Measurements from ENCODE around the gene PAMR1. TPM values are rescaled to one million over a fixed set of nuclear protein-coding genes. Genes with fewer than 3 reads are reported as not detected.

The PAMR1 gene, protein sequence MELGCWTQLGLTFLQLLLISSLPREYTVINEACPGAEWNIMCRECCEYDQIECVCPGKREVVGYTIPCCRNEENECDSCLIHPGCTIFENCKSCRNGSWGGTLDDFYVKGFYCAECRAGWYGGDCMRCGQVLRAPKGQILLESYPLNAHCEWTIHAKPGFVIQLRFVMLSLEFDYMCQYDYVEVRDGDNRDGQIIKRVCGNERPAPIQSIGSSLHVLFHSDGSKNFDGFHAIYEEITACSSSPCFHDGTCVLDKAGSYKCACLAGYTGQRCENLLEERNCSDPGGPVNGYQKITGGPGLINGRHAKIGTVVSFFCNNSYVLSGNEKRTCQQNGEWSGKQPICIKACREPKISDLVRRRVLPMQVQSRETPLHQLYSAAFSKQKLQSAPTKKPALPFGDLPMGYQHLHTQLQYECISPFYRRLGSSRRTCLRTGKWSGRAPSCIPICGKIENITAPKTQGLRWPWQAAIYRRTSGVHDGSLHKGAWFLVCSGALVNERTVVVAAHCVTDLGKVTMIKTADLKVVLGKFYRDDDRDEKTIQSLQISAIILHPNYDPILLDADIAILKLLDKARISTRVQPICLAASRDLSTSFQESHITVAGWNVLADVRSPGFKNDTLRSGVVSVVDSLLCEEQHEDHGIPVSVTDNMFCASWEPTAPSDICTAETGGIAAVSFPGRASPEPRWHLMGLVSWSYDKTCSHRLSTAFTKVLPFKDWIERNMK
- total RNA-seq: 37.1 TPM

DNA sequence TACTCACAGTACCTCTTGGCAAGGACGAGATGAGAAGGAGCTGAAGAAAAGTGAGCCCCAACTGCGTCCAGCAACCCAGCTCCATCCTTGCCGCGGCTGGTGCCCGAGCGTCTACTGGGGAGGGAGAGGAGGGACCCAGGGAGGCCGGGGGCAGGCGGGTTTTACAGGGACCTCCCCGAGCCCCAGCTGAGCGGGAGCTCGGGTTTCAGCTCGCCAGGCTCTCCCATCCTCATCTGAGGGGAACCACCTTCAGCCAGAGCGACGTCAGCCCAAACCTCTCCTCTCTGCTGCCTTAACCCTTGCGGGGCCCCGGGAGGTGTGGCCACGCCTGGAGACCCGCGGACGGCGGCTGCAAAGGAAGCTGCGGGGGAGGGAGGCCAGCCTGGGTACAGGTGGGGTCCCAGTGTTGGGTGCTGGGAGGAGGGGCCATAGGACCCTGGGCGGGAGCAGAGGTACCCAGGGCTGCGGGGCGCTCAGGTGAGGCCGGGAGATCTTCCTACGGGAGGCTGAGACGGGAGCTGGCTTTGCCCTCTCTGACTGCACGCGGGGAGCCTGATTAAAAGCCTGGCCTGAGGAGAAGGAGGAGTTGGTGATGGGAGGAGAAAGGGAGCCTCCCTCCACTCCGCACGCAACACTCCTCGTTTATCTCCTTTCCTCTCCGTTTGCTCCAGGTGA is at the start of gene PAMR1:
Gene PAMR1 (minus strand): TSS at position 116 of the 675 bp plus-strand sequence. CDS start 31 bp downstream, at position 85.
- no peaks in the 10 kb centered on the region for H3K36me3 ChIP-seq (ENCODE audit: control insufficient read depth in 3 of 3, insufficient read depth in 3 of 3, low read length in 3 of 3)
- H3K27me3 ChIP-seq (ENCODE audit: control insufficient read depth in 3 of 3, insufficient read depth in 3 of 3, low read length in 3 of 3): peaks cover 21 to 30% (median 30%) of the 10 kb centered on the region in 3 donors
- H3K4me1 ChIP-seq (ENCODE audit: control insufficient read depth in 3 of 3, insufficient read depth in 3 of 3, low read length in 3 of 3): no peaks in the 10 kb centered on the region
- peak within 1 kb of the TSS in 2 of 3 donors; percentile 42 to 59 for H3K4me3 ChIP-seq (ENCODE audit: low read length in 3 of 3)
- peak within 1 kb of the TSS in 1 of 3 donors; percentile 40 for H3K9ac ChIP-seq (ENCODE audit: low read depth in 1 of 3, low read length in 3 of 3)
- no peaks in the 10 kb centered on the region for H3K9me3 ChIP-seq (ENCODE audit: control insufficient read depth in 3 of 3, low read length in 3 of 3)
- H3K27ac ChIP-seq (ENCODE audit: low read depth, low read length): no peak within 1 kb of the TSS

GRCh38 chr11:35571696-35572095 is 46.3 kb upstream of the PAMR1 start:
- Histone ChIP-seq H3K9me3 (ENCODE audit: control insufficient read depth in 3 of 3, low read length in 3 of 3) (no peaks in the 10 kb centered on the region), H3K36me3 (ENCODE audit: control insufficient read depth in 3 of 3, insufficient read depth in 3 of 3, low read length in 3 of 3) (no peaks in the 10 kb centered on the region), H3K4me1 (ENCODE audit: control insufficient read depth in 3 of 3, insufficient read depth in 3 of 3, low read length in 3 of 3) (no peaks in the 10 kb centered on the region), H3K4me3 (ENCODE audit: low read length in 3 of 3) (no peak overlapping the region), H3K27ac (ENCODE audit: low read depth, low read length) (no peak overlapping the region), H3K27me3 (ENCODE audit: control insufficient read depth in 3 of 3, insufficient read depth in 3 of 3, low read length in 3 of 3) (no peaks in the 10 kb centered on the region), H3K9ac (ENCODE audit: low read depth in 1 of 3, low read length in 3 of 3) (no peak overlapping the region)

- no peaks in the 10 kb centered on the region for H3K27me3 ChIP-seq (ENCODE audit: control insufficient read depth in 3 of 3, insufficient read depth in 3 of 3, low read length in 3 of 3)
- H3K4me3 ChIP-seq (ENCODE audit: low read length in 3 of 3): no peak overlapping the region
- H3K9me3 ChIP-seq (ENCODE audit: control insufficient read depth in 3 of 3, low read length in 3 of 3): no peaks in the 10 kb centered on the region
- H3K4me1 ChIP-seq (ENCODE audit: control insufficient read depth in 3 of 3, insufficient read depth in 3 of 3, low read length in 3 of 3): no peaks in the 10 kb centered on the region
- no peak overlapping the region for H3K27ac ChIP-seq (ENCODE audit: low read depth, low read length)
- H3K9ac ChIP-seq (ENCODE audit: low read depth in 1 of 3, low read length in 3 of 3): no peak overlapping the region
- H3K36me3 ChIP-seq (ENCODE audit: control insufficient read depth in 3 of 3, insufficient read depth in 3 of 3, low read length in 3 of 3): no peaks in the 10 kb centered on the region
Measured at GRCh38 chr11:35567737-35568465, 42.5 kb upstream of the PAMR1 start.

DNA sequence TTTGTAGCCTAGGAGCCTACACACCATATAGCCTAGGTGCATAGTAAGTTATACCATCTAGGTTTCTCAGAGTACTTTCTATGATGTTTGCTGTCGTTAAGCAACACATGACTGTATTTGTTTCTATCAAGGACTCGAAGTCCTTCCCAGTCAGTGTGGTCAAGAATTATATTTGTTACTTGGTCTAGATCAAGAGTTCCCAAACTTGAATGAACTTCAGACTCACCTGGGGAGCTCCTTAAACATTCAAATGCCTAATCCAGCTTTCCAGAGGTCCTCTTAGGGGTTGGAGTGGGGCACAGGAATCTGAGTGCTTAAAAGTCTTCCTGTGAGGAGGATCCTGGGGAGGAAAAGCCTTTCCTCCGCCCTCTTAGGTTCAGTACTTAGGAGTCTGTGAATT is 41.5 kb upstream of the PAMR1 start:
- Histone ChIP-seq H3K27ac (ENCODE audit: low read depth, low read length) (no peak overlapping the region), H3K9me3 (ENCODE audit: control insufficient read depth in 3 of 3, low read length in 3 of 3) (no peaks in the 10 kb centered on the region), H3K4me3 (ENCODE audit: low read length in 3 of 3) (no peak overlapping the region), H3K4me1 (ENCODE audit: control insufficient read depth in 3 of 3, insufficient read depth in 3 of 3, low read length in 3 of 3) (no peaks in the 10 kb centered on the region), H3K27me3 (ENCODE audit: control insufficient read depth in 3 of 3, insufficient read depth in 3 of 3, low read length in 3 of 3) (no peaks in the 10 kb centered on the region), H3K9ac (ENCODE audit: low read depth in 1 of 3, low read length in 3 of 3) (no peak overlapping the region), H3K36me3 (ENCODE audit: control insufficient read depth in 3 of 3, insufficient read depth in 3 of 3, low read length in 3 of 3) (no peaks in the 10 kb centered on the region)

GRCh38 chr11:35566181-35566580 is 40.8 kb upstream of the PAMR1 start:
- Histone ChIP-seq H3K36me3 (ENCODE audit: control insufficient read depth in 3 of 3, insufficient read depth in 3 of 3, low read length in 3 of 3) (no peaks in the 10 kb centered on the region), H3K4me1 (ENCODE audit: control insufficient read depth in 3 of 3, insufficient read depth in 3 of 3, low read length in 3 of 3) (no peaks in the 10 kb centered on the region), H3K27ac (ENCODE audit: low read depth, low read length) (no peak overlapping the region), H3K27me3 (ENCODE audit: control insufficient read depth in 3 of 3, insufficient read depth in 3 of 3, low read length in 3 of 3) (no peaks in the 10 kb centered on the region), H3K4me3 (ENCODE audit: low read length in 3 of 3) (no peak overlapping the region), H3K9ac (ENCODE audit: low read depth in 1 of 3, low read length in 3 of 3) (no peak overlapping the region), H3K9me3 (ENCODE audit: control insufficient read depth in 3 of 3, low read length in 3 of 3) (no peaks in the 10 kb centered on the region)

- no peak overlapping the region for H3K4me3 ChIP-seq (ENCODE audit: low read length in 3 of 3)
- H3K27ac ChIP-seq (ENCODE audit: low read depth, low read length): no peak overlapping the region
- H3K4me1 ChIP-seq (ENCODE audit: control insufficient read depth in 3 of 3, insufficient read depth in 3 of 3, low read length in 3 of 3): no peaks in the 10 kb centered on the region
- no peaks in the 10 kb centered on the region for H3K36me3 ChIP-seq (ENCODE audit: control insufficient read depth in 3 of 3, insufficient read depth in 3 of 3, low read length in 3 of 3)
- no peak overlapping the region for H3K9ac ChIP-seq (ENCODE audit: low read depth in 1 of 3, low read length in 3 of 3)
- H3K9me3 ChIP-seq (ENCODE audit: control insufficient read depth in 3 of 3, low read length in 3 of 3): no peaks in the 10 kb centered on the region
- no peaks in the 10 kb centered on the region for H3K27me3 ChIP-seq (ENCODE audit: control insufficient read depth in 3 of 3, insufficient read depth in 3 of 3, low read length in 3 of 3)
Measured at GRCh38 chr11:35564245-35564595, 38.8 kb upstream of the PAMR1 start.

- Histone ChIP-seq H3K4me3 (ENCODE audit: low read length in 3 of 3) (no peak overlapping the region), H3K9me3 (ENCODE audit: control insufficient read depth in 3 of 3, low read length in 3 of 3) (no peaks in the 10 kb centered on the region), H3K27ac (ENCODE audit: low read depth, low read length) (no peak overlapping the region), H3K27me3 (ENCODE audit: control insufficient read depth in 3 of 3, insufficient read depth in 3 of 3, low read length in 3 of 3) (no peaks in the 10 kb centered on the region), H3K9ac (ENCODE audit: low read depth in 1 of 3, low read length in 3 of 3) (no peak overlapping the region), H3K4me1 (ENCODE audit: control insufficient read depth in 3 of 3, insufficient read depth in 3 of 3, low read length in 3 of 3) (no peaks in the 10 kb centered on the region), H3K36me3 (ENCODE audit: control insufficient read depth in 3 of 3, insufficient read depth in 3 of 3, low read length in 3 of 3) (no peaks in the 10 kb centered on the region)
Measured at GRCh38 chr11:35563484-35564244, 38.2 kb upstream of the PAMR1 start.

DNA sequence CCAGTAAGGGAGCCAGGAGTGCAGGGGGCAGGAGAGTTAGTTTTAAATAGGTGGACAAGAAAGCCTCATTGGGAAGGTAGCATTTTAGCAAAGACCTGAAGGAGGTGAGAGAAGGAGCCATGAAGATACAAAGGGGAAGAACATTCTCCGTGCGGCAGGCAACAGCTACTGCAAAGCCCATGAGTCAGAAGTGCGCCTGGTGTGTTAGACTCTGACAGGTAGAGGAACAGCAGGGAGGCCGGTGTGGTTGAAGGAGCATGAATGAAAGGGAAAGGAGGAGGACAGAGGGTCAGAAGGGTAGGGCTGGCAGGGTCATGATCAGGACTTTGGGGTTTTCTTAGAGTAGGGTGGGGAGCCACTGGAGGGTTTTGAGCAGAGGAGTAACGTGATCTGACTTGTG is 34.5 kb upstream of the PAMR1 start:
- H3K9me3 ChIP-seq (ENCODE audit: control insufficient read depth in 3 of 3, low read length in 3 of 3): no peaks in the 10 kb centered on the region
- no peak overlapping the region for H3K27ac ChIP-seq (ENCODE audit: low read depth, low read length)
- H3K9ac ChIP-seq (ENCODE audit: low read depth in 1 of 3, low read length in 3 of 3): no peak overlapping the region
- H3K27me3 ChIP-seq (ENCODE audit: control insufficient read depth in 3 of 3, insufficient read depth in 3 of 3, low read length in 3 of 3): no peaks in the 10 kb centered on the region
- no peak overlapping the region for H3K4me3 ChIP-seq (ENCODE audit: low read length in 3 of 3)
- no peaks in the 10 kb centered on the region for H3K4me1 ChIP-seq (ENCODE audit: control insufficient read depth in 3 of 3, insufficient read depth in 3 of 3, low read length in 3 of 3)
- H3K36me3 ChIP-seq (ENCODE audit: control insufficient read depth in 3 of 3, insufficient read depth in 3 of 3, low read length in 3 of 3): no peaks in the 10 kb centered on the region

DNA sequence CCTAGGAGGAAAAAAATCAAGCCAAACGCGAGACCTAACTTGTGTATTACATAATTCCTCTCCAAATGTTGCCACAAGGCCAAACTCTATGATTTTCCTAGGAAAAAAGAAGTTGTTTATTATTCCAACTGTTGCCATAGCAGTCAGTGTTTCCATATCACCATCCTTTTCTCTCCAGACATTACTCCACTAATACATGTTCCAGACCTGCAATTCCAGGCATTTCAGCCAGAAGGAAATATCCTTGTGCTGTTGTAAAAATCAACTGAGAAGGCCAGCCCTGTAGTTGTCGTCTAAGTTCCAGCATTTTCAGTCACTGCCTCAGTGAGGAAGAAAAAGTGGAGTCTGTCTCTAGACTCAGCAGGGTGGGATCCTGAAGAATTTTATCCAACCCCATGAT is 33.1 kb upstream of the PAMR1 start:
- Histone ChIP-seq H3K9ac (ENCODE audit: low read depth in 1 of 3, low read length in 3 of 3) (no peak overlapping the region), H3K36me3 (ENCODE audit: control insufficient read depth in 3 of 3, insufficient read depth in 3 of 3, low read length in 3 of 3) (no peaks in the 10 kb centered on the region), H3K27me3 (ENCODE audit: control insufficient read depth in 3 of 3, insufficient read depth in 3 of 3, low read length in 3 of 3) (no peaks in the 10 kb centered on the region), H3K4me1 (ENCODE audit: control insufficient read depth in 3 of 3, insufficient read depth in 3 of 3, low read length in 3 of 3) (no peaks in the 10 kb centered on the region), H3K9me3 (ENCODE audit: control insufficient read depth in 3 of 3, low read length in 3 of 3) (no peaks in the 10 kb centered on the region), H3K4me3 (ENCODE audit: low read length in 3 of 3) (no peak overlapping the region), H3K27ac (ENCODE audit: low read depth, low read length) (no peak overlapping the region)

Measured in skeletal muscle tissue (tissue), 4 donors.